Measurements from ENCODE around the gene SLC44A3. TPM values are rescaled to one million over a fixed set of nuclear protein-coding genes. Genes with fewer than 3 reads are reported as not detected.

The SLC44A3 gene
- total and polyA plus RNA-seq, 2 of the 13 experiments (the other 11 are each of a cell fraction or from before 2014, with no cell fraction given), result 6.8 to 14.1 TPM

GRCh38 chr1:94831641-94832040 lies 11.5 kb downstream of the SLC44A3 start (continued):
- no peak for TF ChIP-seq THAP7 (CRISPR knock-in tag; IDR thresholded peaks at IDR 0.05)
- TF ChIP-seq HIVEP1 (CRISPR knock-in tag; IDR thresholded peaks at IDR 0.05), result no peak
- TF ChIP-seq NFYC (CRISPR knock-in tag; IDR thresholded peaks at IDR 0.05), result no peak
- TF ChIP-seq SMAD9 (CRISPR knock-in tag; IDR thresholded peaks at IDR 0.05), result no peak

GRCh38 chr1:94832446-94832845 lies 12.3 kb downstream of the SLC44A3 start:
- Histone ChIP-seq H3K27me3 (ENCODE audit: control insufficient read depth in 1 of 2, insufficient read depth in 2 of 2, low read length in 2 of 2) (no peaks in the 10 kb centered on the region), H3K4me2 (ENCODE audit: low read depth, low read length) (no peak overlapping the region), H3K4me3 (replicated peaks in 1 of 3; ENCODE audit: insufficient read depth in 1 of 3, low read depth in 2 of 3, low read length in 3 of 3) (no peak overlapping the region), H2AFZ (ENCODE audit: low read length) (no peak overlapping the region), H3K4me1 (ENCODE audit: insufficient read depth, low read length) (no peaks in the 10 kb centered on the region), H4K20me1 (ENCODE audit: insufficient read depth, low read length) (no peaks in the 10 kb centered on the region), H3K9ac (ENCODE audit: insufficient read depth, low read depth, low read length) (no peak overlapping the region), H3K9me3 (ENCODE audit: low read length) (no peaks in the 10 kb centered on the region), H3K36me3 (replicated peaks in 1 of 2; ENCODE audit: control insufficient read depth in 1 of 2, insufficient read depth in 2 of 2, low read length in 2 of 2) (peaks cover 1 to 16% of the 10 kb centered on the region in 2 experiments; a peak in 4 of 5 replicates), H3K27ac (ENCODE audit: extremely low read length, insufficient read depth, low read length) (no peak overlapping the region), H3K79me2 (ENCODE audit: insufficient read depth, low read length) (no peaks in the 10 kb centered on the region)
- ATAC-seq (no peak), FAIRE-seq (no peak), DNase-seq (ENCODE audit: low spot score) (no peak)
- intact Hi-C loops (cut with micrococcal nuclease; ENCODE audit: unreplicated experiment), result no loop called here
- no peak for TF ChIP-seq ZNF329 (CRISPR knock-in tag; IDR thresholded peaks at IDR 0.05; ENCODE audit: low read depth)
- TF ChIP-seq MEIS2 (CRISPR knock-in tag; IDR thresholded peaks at IDR 0.05), result no peak
- TF ChIP-seq ZNF800 (CRISPR knock-in tag; IDR thresholded peaks at IDR 0.05), result no peak
- TF ChIP-seq TCF7L2 (IDR thresholded peaks at IDR 0.05; ENCODE audit: low read depth, low read length), result no peak
- no peak for TF ChIP-seq ZFP41 (CRISPR knock-in tag; IDR thresholded peaks at IDR 0.05; ENCODE audit: borderline replicate concordance)
- no peak for TF ChIP-seq STAG1 (CRISPR knock-in tag; IDR thresholded peaks at IDR 0.05)
- no TSS peak for BruUV-seq (replicated peaks)
- in situ Hi-C loops (cut with HindIII; ENCODE audit: extremely low pct_ligation_motif_present, low pct_unique_long_range_greater_than_20kb), result no loop called here
- ChIA-PET CTCF (ENCODE audit: low intra/inter-chr PET ratio, low total read pairs) (no interaction called here), POLR2A (no interaction called here)
- WGBS (ENCODE audit: low lambda C conversion rate), result 92% methylated on average over 1 of the region's 1 CpG

Measured in HepG2 (cell line).